ENCODE data around the gene XRCC4.

XRCC4 gene

DNA sequence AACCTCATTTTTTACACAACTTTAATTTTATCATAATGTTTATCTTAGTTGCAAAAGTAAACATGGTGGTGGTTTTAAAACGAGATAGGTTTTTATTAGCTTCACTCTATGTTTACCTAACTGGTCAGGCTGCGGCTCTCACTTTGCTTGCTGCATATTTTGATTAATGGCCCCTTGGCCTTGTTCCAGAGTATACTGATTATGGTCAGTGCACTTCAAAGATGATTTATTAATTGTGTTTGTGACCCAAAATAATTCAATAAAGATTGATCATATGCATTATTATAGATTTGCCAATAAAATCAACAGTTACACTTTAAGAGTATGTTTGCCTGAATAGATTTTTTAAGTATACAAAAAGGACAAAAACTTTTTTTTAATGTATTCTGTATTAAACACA is 188.0 kb downstream of the XRCC4 start:
- TF ChIP-seq, protein P1, sequence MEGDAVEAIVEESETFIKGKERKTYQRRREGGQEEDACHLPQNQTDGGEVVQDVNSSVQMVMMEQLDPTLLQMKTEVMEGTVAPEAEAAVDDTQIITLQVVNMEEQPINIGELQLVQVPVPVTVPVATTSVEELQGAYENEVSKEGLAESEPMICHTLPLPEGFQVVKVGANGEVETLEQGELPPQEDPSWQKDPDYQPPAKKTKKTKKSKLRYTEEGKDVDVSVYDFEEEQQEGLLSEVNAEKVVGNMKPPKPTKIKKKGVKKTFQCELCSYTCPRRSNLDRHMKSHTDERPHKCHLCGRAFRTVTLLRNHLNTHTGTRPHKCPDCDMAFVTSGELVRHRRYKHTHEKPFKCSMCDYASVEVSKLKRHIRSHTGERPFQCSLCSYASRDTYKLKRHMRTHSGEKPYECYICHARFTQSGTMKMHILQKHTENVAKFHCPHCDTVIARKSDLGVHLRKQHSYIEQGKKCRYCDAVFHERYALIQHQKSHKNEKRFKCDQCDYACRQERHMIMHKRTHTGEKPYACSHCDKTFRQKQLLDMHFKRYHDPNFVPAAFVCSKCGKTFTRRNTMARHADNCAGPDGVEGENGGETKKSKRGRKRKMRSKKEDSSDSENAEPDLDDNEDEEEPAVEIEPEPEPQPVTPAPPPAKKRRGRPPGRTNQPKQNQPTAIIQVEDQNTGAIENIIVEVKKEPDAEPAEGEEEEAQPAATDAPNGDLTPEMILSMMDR (conservative IDR thresholded peaks at IDR 0.05) = no peak
- TF ChIP-seq ZFX (IDR thresholded peaks at IDR 0.05) = no peak
- no peak overlapping the region for H3K27ac ChIP-seq

DNA sequence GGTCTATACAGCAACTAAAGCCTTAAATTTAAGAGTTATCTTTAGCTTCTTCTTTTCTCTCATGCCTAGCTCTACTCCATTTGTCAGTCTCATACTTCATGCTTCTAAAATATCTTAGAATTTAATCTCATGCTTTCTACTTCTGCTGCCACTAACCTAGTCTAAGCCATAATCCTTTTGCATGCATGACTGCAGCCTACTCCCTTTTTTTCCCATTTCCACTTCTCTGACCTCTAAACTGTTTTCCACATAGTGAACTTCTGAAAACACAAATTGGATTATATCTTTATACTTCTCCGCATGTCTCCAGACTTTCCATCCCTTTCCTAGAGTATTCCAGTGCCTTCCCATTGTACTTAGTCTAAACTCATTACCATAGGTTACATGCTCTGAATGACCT is 193.0 kb downstream of the XRCC4 start:
- no peak for TF ChIP-seq ZFX (IDR thresholded peaks at IDR 0.05)
- H3K27ac ChIP-seq = no peak overlapping the region

DNA sequence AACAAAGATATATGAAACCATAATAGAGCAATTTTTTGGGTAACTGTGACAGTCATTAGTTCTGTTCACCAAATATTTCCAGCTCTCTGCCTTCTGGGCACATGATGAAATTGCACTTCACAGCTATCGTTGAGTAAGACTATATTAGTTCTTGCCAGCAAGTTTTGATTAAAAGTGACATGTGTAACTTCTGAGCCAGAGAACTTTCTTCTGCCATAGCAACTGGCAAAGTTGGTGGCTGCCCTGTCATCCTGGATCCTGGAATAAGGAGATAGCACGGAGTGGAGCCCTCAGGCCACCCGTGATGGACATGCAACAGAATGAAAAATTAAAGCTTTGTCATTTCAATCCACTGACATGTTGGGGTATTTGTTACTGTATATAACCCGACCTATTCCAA is 199.8 kb downstream of the XRCC4 start:
- H3K27ac ChIP-seq = no peak overlapping the region
- TF ChIP-seq, protein P1 (conservative IDR thresholded peaks at IDR 0.05) = no peak
- no peak for TF ChIP-seq ZFX (IDR thresholded peaks at IDR 0.05)

- no peak for TF ChIP-seq ZFX (IDR thresholded peaks at IDR 0.05)
- H3K27ac ChIP-seq = no peak overlapping the region
These were observed 200.6 kb downstream of the XRCC4 start for GRCh38 chr5:83277953-83278352.

DNA sequence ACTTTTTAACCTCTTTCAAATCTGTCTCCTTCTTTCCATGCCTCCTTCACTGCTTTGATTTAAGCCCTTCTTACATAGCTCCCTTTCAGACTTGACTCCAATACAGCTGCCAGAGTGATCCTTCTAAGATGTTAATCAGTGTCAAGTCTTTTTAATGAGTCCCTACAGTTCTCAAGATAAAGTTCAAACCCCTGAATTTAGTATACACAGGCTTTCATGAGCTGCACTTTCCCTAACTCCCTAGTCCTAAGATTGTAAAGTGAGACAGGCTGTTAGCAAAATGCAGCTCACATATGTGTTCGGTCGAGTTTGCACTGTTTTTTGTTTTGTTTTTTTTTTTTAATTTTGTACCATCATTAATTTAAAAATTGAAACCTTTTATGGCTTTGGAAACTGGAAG is 203.8 kb downstream of the XRCC4 start:
- TF ChIP-seq, protein P1 (conservative IDR thresholded peaks at IDR 0.05) = no peak
- no peak for TF ChIP-seq ZFX (IDR thresholded peaks at IDR 0.05)
- H3K27ac ChIP-seq = no peak overlapping the region

GRCh38 chr5:83281658-83282057 is 204.3 kb downstream of the XRCC4 start:
- H3K27ac ChIP-seq = no peak overlapping the region
- TF ChIP-seq, protein P1 (conservative IDR thresholded peaks at IDR 0.05) = no peak
- no peak for TF ChIP-seq ZFX (IDR thresholded peaks at IDR 0.05)

GRCh38 chr5:83283761-83284160 is 206.4 kb downstream of the XRCC4 start:
- TF ChIP-seq, protein P1 (conservative IDR thresholded peaks at IDR 0.05) = no peak
- no peak for TF ChIP-seq ZFX (IDR thresholded peaks at IDR 0.05)
- H3K27ac ChIP-seq = no peak overlapping the region

- no peak overlapping the region for H3K27ac ChIP-seq
- no peak for TF ChIP-seq ZFX (IDR thresholded peaks at IDR 0.05)
- TF ChIP-seq, protein P1 (conservative IDR thresholded peaks at IDR 0.05) = no peak
These were observed 208.5 kb downstream of the XRCC4 start for GRCh38 chr5:83285661-83286398.
